ENCODE results near the gene PLXNA2.

DNA sequence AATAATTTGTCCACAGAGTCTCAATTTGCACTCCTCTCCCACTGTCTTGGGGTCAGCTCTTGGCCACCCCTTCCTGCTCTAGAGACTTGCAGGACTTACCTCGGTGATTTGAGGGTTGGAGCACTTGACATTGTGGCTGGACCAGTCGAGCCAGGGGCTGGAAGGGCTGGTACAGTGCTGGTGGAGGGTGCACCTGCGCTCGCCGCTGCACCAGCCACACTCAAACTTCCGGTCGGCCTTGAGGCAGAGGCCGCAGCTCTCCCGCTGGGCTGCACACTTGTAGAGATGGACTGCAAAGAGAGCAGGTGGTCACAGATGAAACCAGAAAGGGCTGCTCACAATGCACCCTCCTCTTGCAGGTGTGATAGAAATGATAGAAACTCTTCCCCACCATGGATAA, 165.0 kb downstream of the PLXNA2 start:
- TF ChIP-seq POLR2A (IDR thresholded peaks at IDR 0.05) (no peak), CTCF (IDR thresholded peaks at IDR 0.05) (no peak), EP300 (IDR thresholded peaks at IDR 0.05) (no peak)
